Mesendoderm (in vitro differentiated cells): ENCODE measurements around the gene LRRC58.
"Not testable (repeated sequence)": the region's sequence is repeated elsewhere in the genome, so short reads cannot be mapped to it uniquely, and the experiment has no call there.

Experiments
- DNase-seq: peaks from one replicate; pipeline ENCODE4 v3.0.0; 2013
- H2AK5ac ChIP-seq: 2 replicates; pipeline ENCODE4 v1.6.1; 2013; ENCODE audit warnings: low read length, inconsistent platforms
- H2BK120ac ChIP-seq: 2 replicates; pipeline ENCODE4 v1.6.1; 2013; ENCODE audit warnings: low read depth, mild to moderate bottlenecking, low read length, moderate library complexity, mixed read lengths
- H2BK15ac ChIP-seq: replicated peaks from 2 replicates; pipeline ENCODE4 v1.6.1; 2013; ENCODE audit warnings: low read depth, mild to moderate bottlenecking, moderate library complexity
- H2BK5ac ChIP-seq: 2 replicates; pipeline ENCODE4 v1.6.1; 2013; ENCODE audit warnings: low read length, inconsistent platforms
- H3K18ac ChIP-seq: 2 replicates; pipeline ENCODE4 v1.6.1; 2013; ENCODE audit warnings: mild to moderate bottlenecking, low read length, mixed read lengths
- H3K23ac ChIP-seq: one replicate; pipeline ENCODE4 v1.6.1; 2013; ENCODE audit warnings: low read length
- H3K27ac ChIP-seq: 2 replicates; pipeline ENCODE4 v1.5.1; 2013; ENCODE audit warnings: low read depth, mild to moderate bottlenecking, inconsistent platforms, low read length, moderate library complexity
- H3K27me3 ChIP-seq: 2 replicates; pipeline ENCODE4 v1.6.1; 2013; ENCODE audit warnings: low read length, control low read depth, mild to moderate bottlenecking, inconsistent platforms; ENCODE audit not compliant: insufficient read depth, poor library complexity
- H3K36me3 ChIP-seq: 2 replicates; pipeline ENCODE4 v1.6.1; 2013; ENCODE audit warnings: low read length, inconsistent platforms; ENCODE audit not compliant: control insufficient read depth, insufficient read depth
- H3K4ac ChIP-seq: one replicate; pipeline ENCODE4 v1.6.1; 2013; ENCODE audit warnings: low read depth, mild to moderate bottlenecking, low read length, moderate library complexity
- H3K4me1 ChIP-seq: 2 replicates; pipeline ENCODE4 v1.6.1; 2013; ENCODE audit warnings: low read depth, low read length, inconsistent platforms; ENCODE audit not compliant: control insufficient read depth
- H3K4me2 ChIP-seq: 2 replicates; pipeline ENCODE4 v1.6.1; 2013; ENCODE audit warnings: low read length
- H3K4me3 ChIP-seq: 2 replicates; pipeline ENCODE4 v1.5.1; 2013; ENCODE audit warnings: mild to moderate bottlenecking, low read length
- H3K56ac ChIP-seq: one replicate; pipeline ENCODE4 v1.6.1; 2013; ENCODE audit warnings: low read length
- H3K79me1 ChIP-seq: 2 replicates; pipeline ENCODE4 v1.6.1; 2013; ENCODE audit warnings: low read length, inconsistent platforms
- H3K79me2 ChIP-seq: 2 replicates; pipeline ENCODE4 v1.6.1; 2013; ENCODE audit warnings: mild to moderate bottlenecking, low read length; ENCODE audit not compliant: control insufficient read depth, insufficient read depth
- H3K9ac ChIP-seq: 2 replicates; pipeline ENCODE4 v1.6.1; 2013; ENCODE audit warnings: low read length, inconsistent platforms
- H4K5ac ChIP-seq: one replicate; pipeline ENCODE4 v1.6.1; 2013; ENCODE audit warnings: low read length
- H4K8ac ChIP-seq: one replicate; pipeline ENCODE4 v1.6.1; 2013; ENCODE audit warnings: low read depth, mild to moderate bottlenecking, control low read depth, low read length, moderate library complexity
- WGBS: extraction: QIAGEN DNeasy Blood & Tissue Kit; methylation state at CpG from one replicate; pipeline ENCODE4 v1.1.7; 2013; ENCODE audit warnings: low lambda C conversion rate, missing lambda C conversion rate; ENCODE audit not compliant: insufficient coverage; ENCODE audit errors: extremely low coverage; 5-methylcytosine and 5-hydroxymethylcytosine counted together

LRRC58 gene

GRCh38 chr3:120300971-120301370, 48.2 kb downstream of the LRRC58 start:
- no peak overlapping the region for H3K4me2 ChIP-seq
- no peak overlapping the region for H3K4me3 ChIP-seq
- H2BK5ac ChIP-seq = no peak overlapping the region
- no peak overlapping the region for H3K27ac ChIP-seq
- no peak overlapping the region for H3K9ac ChIP-seq
- no peaks in the 10 kb centered on the region for H3K4me1 ChIP-seq
- no peak overlapping the region for H3K18ac ChIP-seq
- no peaks in the 10 kb centered on the region for H3K79me2 ChIP-seq
- no peak overlapping the region for H2BK15ac ChIP-seq
- no peak overlapping the region for H3K23ac ChIP-seq
- no peak overlapping the region for H3K56ac ChIP-seq
- no peak overlapping the region for H3K4ac ChIP-seq
- no peak overlapping the region for H2BK120ac ChIP-seq
- H4K5ac ChIP-seq = no peak overlapping the region
- DNase-seq = no peak
- no peaks in the 10 kb centered on the region for H3K27me3 ChIP-seq
- H4K8ac ChIP-seq = no peak overlapping the region
- H3K36me3 ChIP-seq = no peaks in the 10 kb centered on the region
- no CpG with 5 or more reads among the region's 3 CpGs for whole genome bisulfite sequencing
- no peaks in the 10 kb centered on the region for H3K79me1 ChIP-seq
- no peak overlapping the region for H2AK5ac ChIP-seq

GRCh38 chr3:120299403-120299802, 49.8 kb downstream of the LRRC58 start:
- DNase-seq = no peak
- Histone ChIP-seq H3K18ac (no peak overlapping the region), H3K27me3 (no peaks in the 10 kb centered on the region), H4K8ac (no peak overlapping the region), H3K4me2 (no peak overlapping the region), H3K79me1 (no peaks in the 10 kb centered on the region), H3K36me3 (no peaks in the 10 kb centered on the region), H3K4me3 (no peak overlapping the region), H2AK5ac (no peak overlapping the region), H3K4me1 (no peaks in the 10 kb centered on the region), H3K79me2 (no peaks in the 10 kb centered on the region), H2BK5ac (no peak overlapping the region), H3K9ac (no peak overlapping the region), H2BK120ac (no peak overlapping the region), H4K5ac (no peak overlapping the region), H3K23ac (no peak overlapping the region), H3K56ac (no peak overlapping the region), H2BK15ac (no peak overlapping the region), H3K27ac (no peak overlapping the region), H3K4ac (no peak overlapping the region)

- no peak for DNase-seq
- Histone ChIP-seq H2BK15ac (no peak overlapping the region), H3K4me3 (no peak overlapping the region), H3K18ac (no peak overlapping the region), H3K79me1 (no peaks in the 10 kb centered on the region), H3K27me3 (no peaks in the 10 kb centered on the region), H3K79me2 (no peaks in the 10 kb centered on the region), H3K4ac (no peak overlapping the region), H3K23ac (no peak overlapping the region), H3K56ac (no peak overlapping the region), H3K4me2 (no peak overlapping the region), H4K8ac (no peak overlapping the region), H4K5ac (no peak overlapping the region), H2BK120ac (no peak overlapping the region), H3K36me3 (no peaks in the 10 kb centered on the region), H3K9ac (no peak overlapping the region), H2BK5ac (no peak overlapping the region), H3K27ac (no peak overlapping the region), H3K4me1 (no peaks in the 10 kb centered on the region), H2AK5ac (no peak overlapping the region)
Observed at GRCh38 chr3:120298996-120299395, 50.2 kb downstream of the LRRC58 start.

GRCh38 chr3:120291552-120291951, 57.6 kb downstream of the LRRC58 start:
- not testable (repeated sequence) for H3K56ac ChIP-seq, H3K36me3 ChIP-seq, H3K79me2 ChIP-seq, H3K27me3 ChIP-seq, H3K4me3 ChIP-seq, H3K4ac ChIP-seq, H3K79me1 ChIP-seq, H4K5ac ChIP-seq, H3K9ac ChIP-seq, H2BK15ac ChIP-seq, H3K18ac ChIP-seq, H3K27ac ChIP-seq, H2AK5ac ChIP-seq, H2BK5ac ChIP-seq, H3K23ac ChIP-seq, H2BK120ac ChIP-seq, H4K8ac ChIP-seq, DNase-seq, H3K4me1 ChIP-seq, H3K4me2 ChIP-seq
- no CpG with 5 or more reads among the region's 2 CpGs for WGBS

- no peak overlapping the region for H3K4me2 ChIP-seq
- H2BK5ac ChIP-seq = no peak overlapping the region
- no peak overlapping the region for H3K27ac ChIP-seq
- no peak for DNase-seq
- H3K27me3 ChIP-seq = peaks cover 4% of the 10 kb centered on the region
- H4K8ac ChIP-seq = no peak overlapping the region
- no peak overlapping the region for H2AK5ac ChIP-seq
- no peak overlapping the region for H3K4me3 ChIP-seq
- no peak overlapping the region for H4K5ac ChIP-seq
- H3K4ac ChIP-seq = no peak overlapping the region
- no peaks in the 10 kb centered on the region for H3K36me3 ChIP-seq
- H3K9ac ChIP-seq = no peak overlapping the region
- H2BK15ac ChIP-seq = no peak overlapping the region
- no peaks in the 10 kb centered on the region for H3K79me2 ChIP-seq
- H3K79me1 ChIP-seq = no peaks in the 10 kb centered on the region
- H3K56ac ChIP-seq = no peak overlapping the region
- no peaks in the 10 kb centered on the region for H3K4me1 ChIP-seq
- no CpG with 5 or more reads among the region's 16 CpGs for WGBS
- no peak overlapping the region for H3K18ac ChIP-seq
- no peak overlapping the region for H3K23ac ChIP-seq
- H2BK120ac ChIP-seq = no peak overlapping the region
Observed at GRCh38 chr3:120289636-120290035, 59.5 kb downstream of the LRRC58 start.

- Histone ChIP-seq H3K18ac (no peak overlapping the region), H4K8ac (no peak overlapping the region), H3K4me2 (no peak overlapping the region), H3K9ac (no peak overlapping the region), H3K4me1 (no peaks in the 10 kb centered on the region), H2BK15ac (no peak overlapping the region), H3K4me3 (no peak overlapping the region), H3K27me3 (peaks cover 4% of the 10 kb centered on the region), H3K36me3 (no peaks in the 10 kb centered on the region), H2BK120ac (no peak overlapping the region), H3K23ac (no peak overlapping the region), H3K56ac (no peak overlapping the region), H4K5ac (no peak overlapping the region), H2AK5ac (no peak overlapping the region), H3K27ac (no peak overlapping the region), H3K79me2 (no peaks in the 10 kb centered on the region), H3K79me1 (no peaks in the 10 kb centered on the region), H2BK5ac (no peak overlapping the region), H3K4ac (no peak overlapping the region)
- WGBS = no CpG with 5 or more reads among the region's 2 CpGs
- no peak for DNase-seq
Observed at GRCh38 chr3:120286465-120286864, 62.7 kb downstream of the LRRC58 start.
